Measurements from ENCODE around the gene SNX19. TPM values are rescaled to one million over a fixed set of nuclear protein-coding genes. Genes with fewer than 3 reads are reported as not detected.

The SNX19 gene
- total RNA-seq, 5 donors from 2014 or later (not counting 1 experiment from before 2014, with no cell fraction given) = 42.7 to 61.1 (median 57.2) TPM

- H3K4me1 Mint-ChIP-seq = peaks cover 33 to 54% (median 42%) of the 10 kb centered on the region in 3 donors
- DNase-seq (no peak), ATAC-seq (replicated peaks in 1 of 4) (no peak)
- H3K9me3 Mint-ChIP-seq = peaks cover 5 to 27% (median 8%) of the 10 kb centered on the region in 3 donors
- H3K4me3 Mint-ChIP-seq = no peak overlapping the region
- Histone ChIP-seq H3K27me3 (replicated peaks in 1 of 2; ENCODE audit: control insufficient read depth in 2 of 2, extremely low read depth in 1 of 2, insufficient read depth in 2 of 2, low read length in 1 of 2) (no peaks in the 10 kb centered on the region), H3K27ac (ENCODE audit: low read length) (no peak overlapping the region), H3K4me1 (ENCODE audit: control insufficient read depth in 1 of 2, extremely low read depth in 1 of 2, insufficient read depth in 2 of 2, low read length in 2 of 2) (peaks cover 0 to 7% of the 10 kb centered on the region in 2 experiments), H3K36me3 (ENCODE audit: control insufficient read depth in 2 of 2, extremely low read depth in 1 of 2, insufficient read depth in 1 of 2, low read length in 1 of 2) (peaks cover 10 to 63% of the 10 kb centered on the region in 2 donors), H3K9me3 (no peaks in the 10 kb centered on the region), H3K4me3 (ENCODE audit: control insufficient read depth in 1 of 2, extremely low read depth in 1 of 2, low read length in 1 of 2) (no peak overlapping the region)
- no peak overlapping the region for H3K27ac Mint-ChIP-seq
- CTCF ChIA-PET = interaction anchor here in 1 of 2 donors (1.0 kb wide), 1 partner anchor 15 kb away, joined by 3 read pairs; no protein-coding TSS in a partner anchor
- WGBS (ENCODE audit: insufficient coverage) = 100% methylated on average over 1 of the region's 1 CpG
- H3K36me3 Mint-ChIP-seq = peaks cover 78% of the 10 kb centered on the region
- H3K27me3 Mint-ChIP-seq = no peaks in the 10 kb centered on the region
- POLR2A ChIA-PET = no interaction called here
Measured at GRCh38 chr11:130909650-130910049, 6.6 kb downstream of the SNX19 start.

GRCh38 chr11:130908770-130909625 lies 7.3 kb downstream of the SNX19 start:
- no peak for ATAC-seq (replicated peaks in 1 of 4)
- WGBS (ENCODE audit: insufficient coverage) = 86% methylated on average over 3 of the region's 4 CpGs
- CTCF ChIA-PET = no interaction called here

GRCh38 chr11:130908061-130908460 lies 8.2 kb downstream of the SNX19 start:
- WGBS (ENCODE audit: insufficient coverage) = 92% methylated on average over 2 of the region's 6 CpGs
- H3K36me3 Mint-ChIP-seq = peaks cover 75% of the 10 kb centered on the region
- peaks cover 21 to 41% (median 31%) of the 10 kb centered on the region in 3 donors for H3K4me1 Mint-ChIP-seq
- peaks cover 4 to 15% (median 5%) of the 10 kb centered on the region in 3 donors for H3K9me3 Mint-ChIP-seq
- Histone ChIP-seq H3K4me1 (ENCODE audit: control insufficient read depth in 1 of 2, extremely low read depth in 1 of 2, insufficient read depth in 2 of 2, low read length in 2 of 2) (no peaks in the 10 kb centered on the region), H3K27me3 (replicated peaks in 1 of 2; ENCODE audit: control insufficient read depth in 2 of 2, extremely low read depth in 1 of 2, insufficient read depth in 2 of 2, low read length in 1 of 2) (no peaks in the 10 kb centered on the region), H3K9me3 (no peaks in the 10 kb centered on the region), H3K4me3 (ENCODE audit: control insufficient read depth in 1 of 2, extremely low read depth in 1 of 2, low read length in 1 of 2) (no peak overlapping the region), H3K36me3 (ENCODE audit: control insufficient read depth in 2 of 2, extremely low read depth in 1 of 2, insufficient read depth in 1 of 2, low read length in 1 of 2) (peaks cover 10 to 68% of the 10 kb centered on the region in 2 donors), H3K27ac (ENCODE audit: low read length) (no peak overlapping the region)
- no peak for DNase-seq
- POLR2A ChIA-PET = no interaction called here
- no peak overlapping the region for H3K27ac Mint-ChIP-seq
- CTCF ChIA-PET = no interaction called here
- ATAC-seq (replicated peaks in 1 of 4) = no peak
- H3K4me3 Mint-ChIP-seq = no peak overlapping the region
- no peaks in the 10 kb centered on the region for H3K27me3 Mint-ChIP-seq

More at GRCh38 chr11:130908770-130909625, 7.3 kb downstream of the SNX19 start:
- peaks cover 77% of the 10 kb centered on the region for H3K36me3 Mint-ChIP-seq
- peaks cover 26 to 48% (median 39%) of the 10 kb centered on the region in 3 donors for H3K4me1 Mint-ChIP-seq
- no peak overlapping the region for H3K4me3 Mint-ChIP-seq
- Histone ChIP-seq H3K4me3 (ENCODE audit: control insufficient read depth in 1 of 2, extremely low read depth in 1 of 2, low read length in 1 of 2) (no peak overlapping the region), H3K27ac (ENCODE audit: low read length) (no peak overlapping the region), H3K36me3 (ENCODE audit: control insufficient read depth in 2 of 2, extremely low read depth in 1 of 2, insufficient read depth in 1 of 2, low read length in 1 of 2) (peaks cover 10 to 65% of the 10 kb centered on the region in 2 donors), H3K9me3 (no peaks in the 10 kb centered on the region), H3K27me3 (replicated peaks in 1 of 2; ENCODE audit: control insufficient read depth in 2 of 2, extremely low read depth in 1 of 2, insufficient read depth in 2 of 2, low read length in 1 of 2) (no peaks in the 10 kb centered on the region), H3K4me1 (ENCODE audit: control insufficient read depth in 1 of 2, extremely low read depth in 1 of 2, insufficient read depth in 2 of 2, low read length in 2 of 2) (peaks cover 0 to under 1% of the 10 kb centered on the region in 2 experiments)
- peaks cover 5 to 22% (median 8%) of the 10 kb centered on the region in 3 donors for H3K9me3 Mint-ChIP-seq
- no peaks in the 10 kb centered on the region for H3K27me3 Mint-ChIP-seq
- H3K27ac Mint-ChIP-seq = no peak overlapping the region
- POLR2A ChIA-PET = no interaction called here
- no peak for DNase-seq

- Mint-ChIP-seq H3K9me3 (peaks cover 1 to 10% (median 4%) of the 10 kb centered on the region in 3 donors), H3K27ac (no peak overlapping the region), H3K4me1 (peaks cover 18 to 35% (median 29%) of the 10 kb centered on the region in 3 donors), H3K36me3 (peaks cover 77% of the 10 kb centered on the region), H3K27me3 (no peaks in the 10 kb centered on the region), H3K4me3 (no peak overlapping the region)
- Histone ChIP-seq H3K27me3 (replicated peaks in 1 of 2; ENCODE audit: control insufficient read depth in 2 of 2, extremely low read depth in 1 of 2, insufficient read depth in 2 of 2, low read length in 1 of 2) (no peaks in the 10 kb centered on the region), H3K9me3 (no peaks in the 10 kb centered on the region), H3K36me3 (ENCODE audit: control insufficient read depth in 2 of 2, extremely low read depth in 1 of 2, insufficient read depth in 1 of 2, low read length in 1 of 2) (peaks cover 10 to 73% of the 10 kb centered on the region in 2 donors), H3K4me1 (ENCODE audit: control insufficient read depth in 1 of 2, extremely low read depth in 1 of 2, insufficient read depth in 2 of 2, low read length in 2 of 2) (no peaks in the 10 kb centered on the region), H3K4me3 (ENCODE audit: control insufficient read depth in 1 of 2, extremely low read depth in 1 of 2, low read length in 1 of 2) (no peak overlapping the region), H3K27ac (ENCODE audit: low read length) (no peak overlapping the region)
- ATAC-seq (replicated peaks in 1 of 4) = no peak
- ChIA-PET CTCF (interaction anchor here (0.5 to 1.0 kb wide), 3 partner anchors 9 to 12 kb away, joined by 3 read pairs; partner anchors contain the start of gene SNX19 (in 1 of the 2)), POLR2A (no interaction called here)
- DNase-seq = no peak
Measured at GRCh38 chr11:130907229-130907628, 9.1 kb downstream of the SNX19 start.

- Histone ChIP-seq H3K4me3 (ENCODE audit: control insufficient read depth in 1 of 2, extremely low read depth in 1 of 2, low read length in 1 of 2) (no peak overlapping the region), H3K36me3 (ENCODE audit: control insufficient read depth in 2 of 2, extremely low read depth in 1 of 2, insufficient read depth in 1 of 2, low read length in 1 of 2) (peaks cover 10 to 79% of the 10 kb centered on the region in 2 donors), H3K4me1 (ENCODE audit: control insufficient read depth in 1 of 2, extremely low read depth in 1 of 2, insufficient read depth in 2 of 2, low read length in 2 of 2) (no peaks in the 10 kb centered on the region), H3K27ac (ENCODE audit: low read length) (no peak overlapping the region), H3K27me3 (replicated peaks in 1 of 2; ENCODE audit: control insufficient read depth in 2 of 2, extremely low read depth in 1 of 2, insufficient read depth in 2 of 2, low read length in 1 of 2) (no peaks in the 10 kb centered on the region), H3K9me3 (no peaks in the 10 kb centered on the region)
- no peak for DNase-seq
- H3K4me1 Mint-ChIP-seq = peaks cover 15 to 30% (median 29%) of the 10 kb centered on the region in 3 donors
- no peak overlapping the region for H3K4me3 Mint-ChIP-seq
- POLR2A ChIA-PET = no interaction called here
- peaks cover 0 to 3% (median 0%) of the 10 kb centered on the region in 3 donors for H3K9me3 Mint-ChIP-seq
- WGBS (ENCODE audit: insufficient coverage) = no CpG with 5 or more reads among the region's 2 CpGs
- CTCF ChIA-PET = interaction anchor here (0.5 to 1.0 kb wide), 3 partner anchors 10 to 12 kb away, joined by 3 read pairs; partner anchors contain the start of gene SNX19 (in 1 of the 2)
- ATAC-seq (replicated peaks in 1 of 4) = no peak
- H3K36me3 Mint-ChIP-seq = peaks cover 71% of the 10 kb centered on the region
- H3K27me3 Mint-ChIP-seq = no peaks in the 10 kb centered on the region
- H3K27ac Mint-ChIP-seq = no peak overlapping the region
Measured at GRCh38 chr11:130906616-130907015, 9.7 kb downstream of the SNX19 start.

DNA sequence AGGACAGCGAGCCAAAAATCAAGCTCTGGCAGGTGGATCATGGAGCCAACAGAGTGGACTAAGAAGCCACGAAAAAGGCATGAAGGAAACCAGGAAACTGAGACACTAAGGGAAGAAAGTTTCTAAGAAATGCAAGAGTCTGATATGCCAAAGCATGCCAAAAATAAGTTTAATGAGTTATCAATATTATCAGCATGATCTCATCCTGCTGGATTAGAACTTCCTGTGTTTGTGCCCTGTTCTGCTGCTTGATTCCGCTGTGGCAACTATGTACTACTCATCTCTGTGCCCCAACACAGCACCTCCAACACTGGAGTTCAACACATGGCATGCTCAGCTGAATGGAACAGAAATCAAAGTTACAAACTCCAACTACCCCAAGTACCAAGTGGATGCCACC lies 10.8 kb downstream of the SNX19 start:
- POLR2A ChIA-PET = no interaction called here
- Histone ChIP-seq H3K9me3 (no peaks in the 10 kb centered on the region), H3K36me3 (ENCODE audit: control insufficient read depth in 2 of 2, extremely low read depth in 1 of 2, insufficient read depth in 1 of 2, low read length in 1 of 2) (peaks cover 6 to 90% of the 10 kb centered on the region in 2 donors), H3K4me3 (ENCODE audit: control insufficient read depth in 1 of 2, extremely low read depth in 1 of 2, low read length in 1 of 2) (no peak overlapping the region), H3K27me3 (replicated peaks in 1 of 2; ENCODE audit: control insufficient read depth in 2 of 2, extremely low read depth in 1 of 2, insufficient read depth in 2 of 2, low read length in 1 of 2) (no peaks in the 10 kb centered on the region), H3K4me1 (ENCODE audit: control insufficient read depth in 1 of 2, extremely low read depth in 1 of 2, insufficient read depth in 2 of 2, low read length in 2 of 2) (no peaks in the 10 kb centered on the region), H3K27ac (ENCODE audit: low read length) (no peak overlapping the region)
- Mint-ChIP-seq H3K4me3 (no peak overlapping the region), H3K27ac (no peak overlapping the region), H3K4me1 (peaks cover 14 to 27% (median 26%) of the 10 kb centered on the region in 3 donors), H3K9me3 (peaks cover 0 to 2% (median 0%) of the 10 kb centered on the region in 3 donors), H3K27me3 (no peaks in the 10 kb centered on the region), H3K36me3 (peaks cover 73% of the 10 kb centered on the region)
- CTCF ChIA-PET = no interaction called here
- DNase-seq (no peak), ATAC-seq (replicated peaks in 1 of 4) (no peak)
- whole genome bisulfite sequencing (ENCODE audit: insufficient coverage) = 100% methylated on average over 3 of the region's 3 CpGs
